AG10803 (cell line): ENCODE measurements around the gene GNPNAT1.

Experiments used
- DNase-seq: peaks from one replicate; pipeline ENCODE4 v3.0.0; 2010; ENCODE audit warnings: low read depth
- H3K4me3 ChIP-seq: 2 replicates; pipeline ENCODE4 v1.5.1; 2011; ENCODE audit warnings: mild to moderate bottlenecking, low read length, control low read depth
- TF ChIP-seq, protein P1 (sequence below): conservative IDR thresholded peaks from 2 replicates; pipeline ENCODE4 v1.5.1; 2011; ENCODE audit warnings: mild to moderate bottlenecking, low read length, control low read depth, inconsistent platforms

The GNPNAT1 gene

DNA sequence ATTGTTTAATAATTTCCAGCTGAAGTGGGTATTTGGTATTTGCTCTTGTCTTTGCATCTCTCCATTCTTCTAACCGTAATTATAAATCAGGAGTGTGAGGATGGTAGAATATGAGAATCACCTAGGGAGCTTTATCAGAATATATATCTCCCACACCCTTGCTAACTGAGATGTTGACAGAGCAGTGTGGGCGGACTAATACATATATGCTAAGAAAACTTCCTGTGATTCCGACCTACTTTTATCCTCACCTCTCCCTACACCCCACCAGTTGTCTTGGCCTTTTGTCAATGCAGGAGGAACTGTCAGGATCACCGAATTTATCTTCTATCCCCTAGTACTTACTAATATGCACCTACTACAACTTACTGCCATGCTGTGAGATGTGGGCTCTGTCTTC, 14.7 kb upstream of the GNPNAT1 start:
- TF ChIP-seq, protein P1, sequence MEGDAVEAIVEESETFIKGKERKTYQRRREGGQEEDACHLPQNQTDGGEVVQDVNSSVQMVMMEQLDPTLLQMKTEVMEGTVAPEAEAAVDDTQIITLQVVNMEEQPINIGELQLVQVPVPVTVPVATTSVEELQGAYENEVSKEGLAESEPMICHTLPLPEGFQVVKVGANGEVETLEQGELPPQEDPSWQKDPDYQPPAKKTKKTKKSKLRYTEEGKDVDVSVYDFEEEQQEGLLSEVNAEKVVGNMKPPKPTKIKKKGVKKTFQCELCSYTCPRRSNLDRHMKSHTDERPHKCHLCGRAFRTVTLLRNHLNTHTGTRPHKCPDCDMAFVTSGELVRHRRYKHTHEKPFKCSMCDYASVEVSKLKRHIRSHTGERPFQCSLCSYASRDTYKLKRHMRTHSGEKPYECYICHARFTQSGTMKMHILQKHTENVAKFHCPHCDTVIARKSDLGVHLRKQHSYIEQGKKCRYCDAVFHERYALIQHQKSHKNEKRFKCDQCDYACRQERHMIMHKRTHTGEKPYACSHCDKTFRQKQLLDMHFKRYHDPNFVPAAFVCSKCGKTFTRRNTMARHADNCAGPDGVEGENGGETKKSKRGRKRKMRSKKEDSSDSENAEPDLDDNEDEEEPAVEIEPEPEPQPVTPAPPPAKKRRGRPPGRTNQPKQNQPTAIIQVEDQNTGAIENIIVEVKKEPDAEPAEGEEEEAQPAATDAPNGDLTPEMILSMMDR, result no peak
- H3K4me3 ChIP-seq, result no peak overlapping the region

DNA sequence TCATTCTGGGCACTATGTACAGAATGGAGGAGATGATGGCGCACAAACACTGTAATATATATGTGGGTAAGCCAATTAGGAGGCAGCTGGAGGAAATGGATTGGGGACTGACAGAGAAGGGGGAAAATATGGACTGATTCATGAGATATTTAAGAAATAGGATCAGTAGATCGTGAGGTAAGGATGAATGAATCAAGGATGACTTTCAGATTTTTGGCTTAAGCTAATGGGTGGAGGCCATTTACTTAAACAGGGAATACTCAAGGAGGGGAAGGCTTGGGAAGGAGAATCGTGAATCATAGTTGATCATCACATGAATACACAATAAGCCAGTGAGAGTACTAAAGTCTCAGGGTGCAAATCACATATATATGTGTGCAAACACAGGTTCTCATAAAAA, 11.2 kb upstream of the GNPNAT1 start:
- peak; percentile 55 for DNase-seq
- no peak overlapping the region for H3K4me3 ChIP-seq
- TF ChIP-seq, protein P1, result no peak

More for the DNA sequence above, 14.7 kb upstream of the GNPNAT1 start:
- DNase-seq, result no peak

- H3K4me3 ChIP-seq, result no peak overlapping the region
- TF ChIP-seq, protein P1, result no peak
- DNase-seq, result peak; percentile 76
Observed at GRCh38 chr14:52801014-52801712, 9.8 kb upstream of the GNPNAT1 start.

DNA sequence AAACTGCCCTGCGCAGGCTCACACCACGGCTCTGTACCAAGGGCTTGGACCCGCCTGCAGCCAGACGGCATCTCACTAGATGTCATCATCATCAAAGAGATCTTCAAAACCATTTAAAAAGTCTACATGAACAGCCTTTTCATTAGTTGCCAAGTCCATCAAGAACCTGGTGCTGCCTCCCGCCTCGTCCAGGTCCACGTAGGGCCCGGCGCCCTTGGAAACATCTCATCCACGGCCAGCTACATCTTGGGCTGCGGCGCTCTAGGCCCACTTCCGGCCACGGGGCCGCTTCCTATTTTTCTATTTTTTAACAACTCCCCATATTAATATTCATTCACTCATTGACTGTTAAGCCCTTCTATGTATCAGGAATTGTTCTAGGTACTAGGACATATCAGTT, 7.4 kb upstream of the GNPNAT1 start:
- DNase-seq, result no peak
- no peak overlapping the region for H3K4me3 ChIP-seq
- TF ChIP-seq, protein P1, result no peak

DNA sequence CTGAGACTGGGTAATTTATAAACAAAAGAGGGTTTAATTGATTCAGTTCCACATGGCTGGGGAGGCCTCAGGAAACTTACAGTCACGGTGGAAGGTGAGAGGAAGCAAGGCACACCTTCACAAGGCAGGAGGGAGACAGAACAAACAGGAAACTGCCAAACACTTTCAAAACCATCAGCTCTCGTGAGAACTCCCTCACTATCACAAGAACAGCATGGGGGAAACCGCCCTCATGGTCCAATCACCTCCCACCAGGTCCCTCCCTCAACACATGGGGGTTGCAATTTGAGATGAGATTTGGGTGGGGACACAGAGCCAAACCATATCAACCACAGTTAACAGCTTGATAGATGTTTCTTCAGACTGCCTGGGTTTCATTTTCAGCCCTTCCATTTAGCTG, 6.2 kb upstream of the GNPNAT1 start:
- H3K4me3 ChIP-seq, result no peak overlapping the region
- TF ChIP-seq, protein P1, result no peak
- DNase-seq, result no peak

- TF ChIP-seq, protein P1, result no peak
- no peak overlapping the region for H3K4me3 ChIP-seq
- DNase-seq, result no peak
Observed at GRCh38 chr14:52793061-52793460, 1.7 kb upstream of the GNPNAT1 start.

DNA sequence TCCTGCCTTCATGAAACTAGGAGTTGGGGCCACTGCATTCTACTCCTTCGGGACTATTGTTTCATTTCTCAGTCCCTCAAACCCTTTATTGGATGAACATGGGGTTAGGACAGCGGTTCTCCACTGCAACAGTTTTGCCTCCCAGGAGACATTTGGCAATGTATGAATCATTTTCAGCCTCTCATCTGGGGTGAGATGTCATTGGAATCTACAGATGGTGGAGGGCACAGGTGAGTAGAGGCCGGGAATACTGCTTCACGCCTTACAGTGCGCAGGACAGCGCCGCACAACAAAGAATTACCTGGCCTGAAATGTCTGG, 649 bp upstream of the GNPNAT1 start:
- no peak for DNase-seq
- peak overlapping the region; percentile 73 for H3K4me3 ChIP-seq
- TF ChIP-seq, protein P1, result no peak
